Measurements from ENCODE around the gene CSTF3.

CSTF3 gene

DNA sequence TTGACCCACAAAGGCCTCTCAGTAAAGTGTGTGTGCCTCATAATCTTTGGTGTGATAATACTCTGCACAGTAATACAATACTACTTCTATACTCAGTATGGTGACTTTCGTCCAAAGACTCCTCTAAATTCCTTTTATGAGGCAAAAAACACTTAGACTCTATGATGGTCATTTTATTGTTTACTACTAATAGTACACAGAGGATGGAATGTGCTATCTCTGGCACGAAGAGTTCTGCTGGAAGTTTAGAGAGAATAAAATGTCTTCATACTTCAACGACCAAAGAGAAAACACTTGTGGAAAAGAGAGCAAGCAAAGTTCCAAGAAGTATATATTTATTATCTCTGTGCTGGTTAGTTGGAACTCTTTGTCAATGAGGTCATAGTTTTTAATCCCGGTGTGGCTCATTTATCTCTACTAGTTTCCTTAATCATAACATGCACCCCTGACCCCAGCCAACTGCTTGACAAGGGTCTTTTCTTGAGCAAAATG is 7.5 kb upstream of the CSTF3 start:
- Histone ChIP-seq H3K36me3 (ENCODE audit: control insufficient read depth in 2 of 2, insufficient read depth in 1 of 2, low read length in 2 of 2) (no peaks in the 10 kb centered on the region), H3K4me3 (ENCODE audit: low read depth, low read length) (no peak overlapping the region), H3K9me3 (ENCODE audit: control insufficient read depth, insufficient read depth, low read depth, low read length) (no peaks in the 10 kb centered on the region), H3K27ac (ENCODE audit: extremely low read depth, low read depth, low read length) (no peak overlapping the region), H3K4me1 (ENCODE audit: control insufficient read depth, insufficient read depth, low read length) (peaks cover 4% of the 10 kb centered on the region; the same call in 1 of the 2 replicates)
- TF ChIP-seq FEZF1 (tag by site-specific recombination; IDR thresholded peaks at IDR 0.05) (0 out of 2 replicates have a peak, but pooled peaks have one; percentile 9), ZFP69B (tag by site-specific recombination; IDR thresholded peaks at IDR 0.05) (no peak)
- CTCF ChIA-PET = no interaction called here
- POLR2A ChIA-PET = no interaction called here

GRCh38 chr11:33162831-33163230 is 1.6 kb upstream of the CSTF3 start:
- Histone ChIP-seq H3K9me3 (ENCODE audit: control insufficient read depth, insufficient read depth, low read depth, low read length) (no peaks in the 10 kb centered on the region), H3K36me3 (ENCODE audit: control insufficient read depth in 2 of 2, insufficient read depth in 1 of 2, low read length in 2 of 2) (peaks cover 0 to 2% of the 10 kb centered on the region in 2 experiments; a peak in 1 of 3 replicates), H3K27ac (ENCODE audit: extremely low read depth, low read depth, low read length) (no peak overlapping the region), H3K4me1 (ENCODE audit: control insufficient read depth, insufficient read depth, low read length) (no peaks in the 10 kb centered on the region), H3K4me3 (ENCODE audit: low read depth, low read length) (no peak overlapping the region)
- TF ChIP-seq ZNF747 (tag by site-specific recombination; IDR thresholded peaks at IDR 0.05) = no peak
- no peak for TF ChIP-seq ZNF239 (tag by site-specific recombination; IDR thresholded peaks at IDR 0.05)
- no peak for TF ChIP-seq GLIS1 (tag by site-specific recombination; IDR thresholded peaks at IDR 0.05)
- TF ChIP-seq ZNF707 (tag by site-specific recombination; IDR thresholded peaks at IDR 0.05) = no peak
- TF ChIP-seq ZNF112 (tag by site-specific recombination; IDR thresholded peaks at IDR 0.05) = no peak
- TF ChIP-seq ZNF776 (tag by site-specific recombination; IDR thresholded peaks at IDR 0.05; ENCODE audit: borderline replicate concordance) = no peak
- no peak for TF ChIP-seq ZNF138 (tag by site-specific recombination; IDR thresholded peaks at IDR 0.05; ENCODE audit: borderline replicate concordance)
- no peak for TF ChIP-seq ZNF2 (tag by site-specific recombination; IDR thresholded peaks at IDR 0.05)
- ChIA-PET CTCF (interaction anchor here (5.4 kb wide), 1 partner anchor 166 kb away, joined by 61 read pairs; no protein-coding TSS in a partner anchor), POLR2A (no interaction called here)

DNA sequence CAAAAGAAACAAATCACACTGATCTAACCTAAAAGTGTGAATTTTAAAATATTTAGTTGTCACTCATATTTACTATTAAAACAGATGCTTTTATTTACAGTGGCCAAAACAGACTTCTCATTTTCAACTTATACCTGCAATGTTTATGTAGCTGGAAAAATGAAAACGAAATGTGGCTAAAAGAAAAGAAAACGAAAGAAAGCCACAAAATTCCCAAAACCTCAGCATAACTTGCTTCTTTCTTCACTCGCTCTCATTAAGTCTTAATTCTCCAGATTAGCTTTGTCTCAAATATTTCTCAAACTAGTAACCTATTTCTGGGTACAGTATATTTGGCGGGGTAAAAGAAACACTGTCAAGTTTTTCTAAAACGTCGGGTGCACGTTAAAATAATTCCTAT is 693 bp downstream of the CSTF3 start:
- CTCF ChIA-PET = interaction anchor here (0.6 to 2.1 kb wide), 3 partner anchors 169 to 878 kb away, joined by 3 to 7 read pairs (median 4); no protein-coding TSS in a partner anchor
- POLR2A ChIA-PET = no interaction called here
- Histone ChIP-seq H3K36me3 (ENCODE audit: control insufficient read depth in 2 of 2, insufficient read depth in 1 of 2, low read length in 2 of 2) (peaks cover 0 to 6% of the 10 kb centered on the region in 2 experiments; a peak in 1 of 3 replicates), H3K4me1 (ENCODE audit: control insufficient read depth, insufficient read depth, low read length) (no peaks in the 10 kb centered on the region), H3K27ac (ENCODE audit: extremely low read depth, low read depth, low read length) (peak overlapping the region; percentile 46; the same call in 1 of the 2 replicates), H3K9me3 (ENCODE audit: control insufficient read depth, insufficient read depth, low read depth, low read length) (no peaks in the 10 kb centered on the region), H3K4me3 (ENCODE audit: low read depth, low read length) (peak overlapping the region; percentile 75)
- TF ChIP-seq, protein P1, sequence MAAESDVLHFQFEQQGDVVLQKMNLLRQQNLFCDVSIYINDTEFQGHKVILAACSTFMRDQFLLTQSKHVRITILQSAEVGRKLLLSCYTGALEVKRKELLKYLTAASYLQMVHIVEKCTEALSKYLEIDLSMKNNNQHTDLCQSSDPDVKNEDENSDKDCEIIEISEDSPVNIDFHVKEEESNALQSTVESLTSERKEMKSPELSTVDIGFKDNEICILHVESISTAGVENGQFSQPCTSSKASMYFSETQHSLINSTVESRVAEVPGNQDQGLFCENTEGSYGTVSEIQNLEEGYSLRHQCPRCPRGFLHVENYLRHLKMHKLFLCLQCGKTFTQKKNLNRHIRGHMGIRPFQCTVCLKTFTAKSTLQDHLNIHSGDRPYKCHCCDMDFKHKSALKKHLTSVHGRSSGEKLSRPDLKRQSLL (tag by site-specific recombination; IDR thresholded peaks at IDR 0.05) = no peak
- TF ChIP-seq ZNF133 (tag by site-specific recombination; IDR thresholded peaks at IDR 0.05) (no peak), ZBTB11 (tag by site-specific recombination; conservative IDR thresholded peaks at IDR 0.05; ENCODE audit: low read depth) (no peak), AEBP2 (tag by site-specific recombination; IDR thresholded peaks at IDR 0.05; ENCODE audit: borderline replicate concordance) (no peak), ZNF704 (tag by site-specific recombination; IDR thresholded peaks at IDR 0.05) (no peak), ZNF76 (tag by site-specific recombination; IDR thresholded peaks at IDR 0.05; ENCODE audit: borderline replicate concordance, low read depth) (no peak), ZNF664 (tag by site-specific recombination; IDR thresholded peaks at IDR 0.05) (no peak), ZNF423 (tag by site-specific recombination; IDR thresholded peaks at IDR 0.05) (no peak), ZNF140 (tag by site-specific recombination; IDR thresholded peaks at IDR 0.05) (no peak), ZSCAN18 (tag by site-specific recombination; IDR thresholded peaks at IDR 0.05) (no peak), REPIN1 (tag by site-specific recombination; IDR thresholded peaks at IDR 0.05; ENCODE audit: low read depth) (no peak), SCRT2 (tag by site-specific recombination; IDR thresholded peaks at IDR 0.05) (no peak), ZNF701 (tag by site-specific recombination; IDR thresholded peaks at IDR 0.05) (no peak), ZNF837 (tag by site-specific recombination; IDR thresholded peaks at IDR 0.05) (no peak), ZNF501 (tag by site-specific recombination; IDR thresholded peaks at IDR 0.05) (no peak)
